Measurements from ENCODE around the gene BRINP1.

DNA sequence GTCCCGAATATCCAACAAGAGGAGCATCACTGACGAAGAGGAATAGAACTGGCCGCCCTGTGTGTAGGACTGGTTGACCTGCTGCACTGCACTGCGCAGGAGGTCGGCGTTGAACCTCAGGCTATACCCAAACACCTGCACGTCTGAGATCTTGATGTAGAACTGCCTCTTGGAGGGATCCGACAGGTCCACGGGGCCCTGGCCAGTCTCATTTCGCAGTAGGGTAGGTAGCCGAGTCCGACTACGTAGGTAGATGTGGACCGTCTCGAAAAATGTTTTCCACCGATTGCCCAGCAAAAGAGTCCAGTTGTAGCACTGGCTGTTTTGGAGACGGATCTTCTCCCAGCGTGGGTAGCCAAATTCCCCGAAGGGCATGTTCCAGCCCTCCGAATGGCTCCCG is 202.0 kb downstream of the BRINP1 start:
- TF ChIP-seq, protein P1, sequence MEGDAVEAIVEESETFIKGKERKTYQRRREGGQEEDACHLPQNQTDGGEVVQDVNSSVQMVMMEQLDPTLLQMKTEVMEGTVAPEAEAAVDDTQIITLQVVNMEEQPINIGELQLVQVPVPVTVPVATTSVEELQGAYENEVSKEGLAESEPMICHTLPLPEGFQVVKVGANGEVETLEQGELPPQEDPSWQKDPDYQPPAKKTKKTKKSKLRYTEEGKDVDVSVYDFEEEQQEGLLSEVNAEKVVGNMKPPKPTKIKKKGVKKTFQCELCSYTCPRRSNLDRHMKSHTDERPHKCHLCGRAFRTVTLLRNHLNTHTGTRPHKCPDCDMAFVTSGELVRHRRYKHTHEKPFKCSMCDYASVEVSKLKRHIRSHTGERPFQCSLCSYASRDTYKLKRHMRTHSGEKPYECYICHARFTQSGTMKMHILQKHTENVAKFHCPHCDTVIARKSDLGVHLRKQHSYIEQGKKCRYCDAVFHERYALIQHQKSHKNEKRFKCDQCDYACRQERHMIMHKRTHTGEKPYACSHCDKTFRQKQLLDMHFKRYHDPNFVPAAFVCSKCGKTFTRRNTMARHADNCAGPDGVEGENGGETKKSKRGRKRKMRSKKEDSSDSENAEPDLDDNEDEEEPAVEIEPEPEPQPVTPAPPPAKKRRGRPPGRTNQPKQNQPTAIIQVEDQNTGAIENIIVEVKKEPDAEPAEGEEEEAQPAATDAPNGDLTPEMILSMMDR (conservative IDR thresholded peaks at IDR 0.05; ENCODE audit: low read depth in 2 of 2): no peak
- TF ChIP-seq ZNF331 (CRISPR knock-in tag; IDR thresholded peaks at IDR 0.05; ENCODE audit: low read depth) (no peak), NANOG (IDR thresholded peaks at IDR 0.05; ENCODE audit: borderline replicate concordance) (no peak), POLR2AphosphoS5 (IDR thresholded peaks at IDR 0.05; ENCODE audit: low read depth) (no peak), ZNF114 (CRISPR knock-in tag; IDR thresholded peaks at IDR 0.05) (no peak), EZH2 (IDR thresholded peaks at IDR 0.05; ENCODE audit: low read depth, unreplicated experiment) (no peak), EZH2phosphoT487 (IDR thresholded peaks at IDR 0.05; ENCODE audit: unreplicated experiment) (no peak), CREB1 (CRISPR knock-in tag; IDR thresholded peaks at IDR 0.05; ENCODE audit: low read depth) (no peak), JUNB (IDR thresholded peaks at IDR 0.05; ENCODE audit: unreplicated experiment) (no peak), STAT1 (IDR thresholded peaks at IDR 0.05; ENCODE audit: unreplicated experiment) (no peak)
- TF ChIP-seq, protein P2, sequence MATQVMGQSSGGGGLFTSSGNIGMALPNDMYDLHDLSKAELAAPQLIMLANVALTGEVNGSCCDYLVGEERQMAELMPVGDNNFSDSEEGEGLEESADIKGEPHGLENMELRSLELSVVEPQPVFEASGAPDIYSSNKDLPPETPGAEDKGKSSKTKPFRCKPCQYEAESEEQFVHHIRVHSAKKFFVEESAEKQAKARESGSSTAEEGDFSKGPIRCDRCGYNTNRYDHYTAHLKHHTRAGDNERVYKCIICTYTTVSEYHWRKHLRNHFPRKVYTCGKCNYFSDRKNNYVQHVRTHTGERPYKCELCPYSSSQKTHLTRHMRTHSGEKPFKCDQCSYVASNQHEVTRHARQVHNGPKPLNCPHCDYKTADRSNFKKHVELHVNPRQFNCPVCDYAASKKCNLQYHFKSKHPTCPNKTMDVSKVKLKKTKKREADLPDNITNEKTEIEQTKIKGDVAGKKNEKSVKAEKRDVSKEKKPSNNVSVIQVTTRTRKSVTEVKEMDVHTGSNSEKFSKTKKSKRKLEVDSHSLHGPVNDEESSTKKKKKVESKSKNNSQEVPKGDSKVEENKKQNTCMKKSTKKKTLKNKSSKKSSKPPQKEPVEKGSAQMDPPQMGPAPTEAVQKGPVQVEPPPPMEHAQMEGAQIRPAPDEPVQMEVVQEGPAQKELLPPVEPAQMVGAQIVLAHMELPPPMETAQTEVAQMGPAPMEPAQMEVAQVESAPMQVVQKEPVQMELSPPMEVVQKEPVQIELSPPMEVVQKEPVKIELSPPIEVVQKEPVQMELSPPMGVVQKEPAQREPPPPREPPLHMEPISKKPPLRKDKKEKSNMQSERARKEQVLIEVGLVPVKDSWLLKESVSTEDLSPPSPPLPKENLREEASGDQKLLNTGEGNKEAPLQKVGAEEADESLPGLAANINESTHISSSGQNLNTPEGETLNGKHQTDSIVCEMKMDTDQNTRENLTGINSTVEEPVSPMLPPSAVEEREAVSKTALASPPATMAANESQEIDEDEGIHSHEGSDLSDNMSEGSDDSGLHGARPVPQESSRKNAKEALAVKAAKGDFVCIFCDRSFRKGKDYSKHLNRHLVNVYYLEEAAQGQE (IDR thresholded peaks at IDR 0.05; ENCODE audit: unreplicated experiment): no peak
- TF ChIP-seq, protein P3, sequence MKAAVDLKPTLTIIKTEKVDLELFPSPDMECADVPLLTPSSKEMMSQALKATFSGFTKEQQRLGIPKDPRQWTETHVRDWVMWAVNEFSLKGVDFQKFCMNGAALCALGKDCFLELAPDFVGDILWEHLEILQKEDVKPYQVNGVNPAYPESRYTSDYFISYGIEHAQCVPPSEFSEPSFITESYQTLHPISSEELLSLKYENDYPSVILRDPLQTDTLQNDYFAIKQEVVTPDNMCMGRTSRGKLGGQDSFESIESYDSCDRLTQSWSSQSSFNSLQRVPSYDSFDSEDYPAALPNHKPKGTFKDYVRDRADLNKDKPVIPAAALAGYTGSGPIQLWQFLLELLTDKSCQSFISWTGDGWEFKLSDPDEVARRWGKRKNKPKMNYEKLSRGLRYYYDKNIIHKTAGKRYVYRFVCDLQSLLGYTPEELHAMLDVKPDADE (IDR thresholded peaks at IDR 0.05): no peak
